ENCODE data around the gene ATAD3A. TPM values are rescaled to one million over a fixed set of nuclear protein-coding genes. Genes with fewer than 3 reads are reported as not detected.

Gene ATAD3A
- total RNA-seq, 2 experiments from 2014 or later, result 61.7 to 65.1 TPM

GRCh38 chr1:1577367-1578011 lies 65.5 kb downstream of the ATAD3A start:
- Mint-ChIP-seq H3K36me3 (ENCODE audit: low read depth) (peaks cover 8% of the 10 kb centered on the region), H3K4me1 (ENCODE audit: low read depth) (peaks cover 13% of the 10 kb centered on the region), H3K4me3 (no peak overlapping the region), H3K9me3 (no peaks in the 10 kb centered on the region), H3K27ac (no peak overlapping the region), H3K27me3 (peaks cover 8% of the 10 kb centered on the region)
- intact Hi-C loops (cut with micrococcal nuclease), result no loop called here
- no peak for DNase-seq
- POLR2A ChIA-PET, result interaction anchor here (1.1 to 1.4 kb wide), 3 partner anchors 16 to 36 kb away, joined by 3 to 6 read pairs (median 4); no protein-coding TSS in a partner anchor
- TF ChIP-seq CTCF (IDR thresholded peaks at IDR 0.05), result no peak
- ATAC-seq, result no peak
- CTCF ChIA-PET, result interaction anchor here (1.0 to 2.0 kb wide), 6 partner anchors 10 to 206 kb away, joined by 3 to 10 read pairs (median 3); partner anchors contain the start of gene MIB2

- H3K4me3 Mint-ChIP-seq, result no peak overlapping the region
- no peak overlapping the region for H3K27ac Mint-ChIP-seq
- H3K27me3 Mint-ChIP-seq, result peaks cover 8% of the 10 kb centered on the region
- peaks cover 4% of the 10 kb centered on the region for H3K36me3 Mint-ChIP-seq (ENCODE audit: low read depth)
- H3K9me3 Mint-ChIP-seq, result no peaks in the 10 kb centered on the region
- no peak for TF ChIP-seq CTCF (IDR thresholded peaks at IDR 0.05)
- ATAC-seq (no peak), DNase-seq (no peak)
- peaks cover 11% of the 10 kb centered on the region for H3K4me1 Mint-ChIP-seq (ENCODE audit: low read depth)
- intact Hi-C loops (cut with micrococcal nuclease), result no loop called here
- ChIA-PET POLR2A (interaction anchor here (1.1 to 1.4 kb wide), 3 partner anchors 17 to 35 kb away, joined by 3 to 6 read pairs (median 4); no protein-coding TSS in a partner anchor), CTCF (interaction anchor here (0.7 to 2.0 kb wide), 6 partner anchors 9 to 207 kb away, joined by 3 to 10 read pairs (median 3); partner anchors contain the start of gene MIB2)
These were observed 66.5 kb downstream of the ATAD3A start for GRCh38 chr1:1578371-1578940.

- intact Hi-C loops (cut with micrococcal nuclease), result no loop called here
- H3K4me3 Mint-ChIP-seq, result no peak overlapping the region
- no peak for ATAC-seq
These were observed 70.8 kb downstream of the ATAD3A start for GRCh38 chr1:1582585-1583346.

GRCh38 chr1:1583347-1584010 lies 71.5 kb downstream of the ATAD3A start:
- H3K27ac Mint-ChIP-seq, result no peak overlapping the region
- no peak for TF ChIP-seq CTCF (IDR thresholded peaks at IDR 0.05)
- H3K27me3 Mint-ChIP-seq, result peaks cover 14% of the 10 kb centered on the region
- intact Hi-C loops (cut with micrococcal nuclease), result no loop called here
- DNase-seq (no peak), ATAC-seq (no peak)
- no peaks in the 10 kb centered on the region for H3K9me3 Mint-ChIP-seq
- ChIA-PET CTCF (no interaction called here), POLR2A (interaction anchor here (0.6 kb wide), 1 partner anchor 245 kb away, joined by 3 read pairs; no protein-coding TSS in a partner anchor)
- no peaks in the 10 kb centered on the region for H3K36me3 Mint-ChIP-seq (ENCODE audit: low read depth)
- peaks cover 4% of the 10 kb centered on the region for H3K4me1 Mint-ChIP-seq (ENCODE audit: low read depth)
- H3K4me3 Mint-ChIP-seq, result no peak overlapping the region

More at GRCh38 chr1:1582585-1583346, 70.8 kb downstream of the ATAD3A start:
- DNase-seq, result no peak
- Mint-ChIP-seq H3K9me3 (no peaks in the 10 kb centered on the region), H3K27me3 (peaks cover 13% of the 10 kb centered on the region), H3K36me3 (ENCODE audit: low read depth) (no peaks in the 10 kb centered on the region), H3K27ac (no peak overlapping the region), H3K4me1 (ENCODE audit: low read depth) (peaks cover 4% of the 10 kb centered on the region)
- ChIA-PET CTCF (no interaction called here), POLR2A (no interaction called here)
- no peak for TF ChIP-seq CTCF (IDR thresholded peaks at IDR 0.05)

Other genes starting within 250 kb of the ATAD3A start
- 10 to 100 TPM; 52.3 to 59.2 TPM for gene UBE2J2, start 238.3 kb upstream of the ATAD3A start, total RNA-seq
- gene SCNN1D, start 231.7 kb upstream of the ATAD3A start, total RNA-seq, result 1 to 10 TPM; 4.9 to 5.6 TPM
- 10 to 100 TPM; 41.1 to 42.5 TPM for gene ACAP3, start 204.2 kb upstream of the ATAD3A start, total RNA-seq
- gene PUSL1, start 203.6 kb upstream of the ATAD3A start, total RNA-seq, result 10 to 100 TPM; 23.9 to 25.4 TPM
- gene INTS11, start 187.5 kb upstream of the ATAD3A start, total RNA-seq, result 100 to 1,000 TPM; 110 to 122 TPM
- gene CPTP, start 187.4 kb upstream of the ATAD3A start, total RNA-seq, result 10 to 100 TPM in 1 of 2 experiments, 1 to 10 TPM in 1; 8.4 to 11.0 TPM
- under 1 TPM; 0.13 to 0.14 TPM for gene TAS1R3, start 180.9 kb upstream of the ATAD3A start, total RNA-seq
- 10 to 100 TPM; 37.2 to 39.2 TPM for gene DVL1, start 162.7 kb upstream of the ATAD3A start, total RNA-seq
- under 1 TPM; 0.92 to 0.98 TPM for gene MXRA8, start 153.6 kb upstream of the ATAD3A start, total RNA-seq
- 100 to 1,000 TPM; 127 TPM for gene AURKAIP1, start 137.0 kb upstream of the ATAD3A start, total RNA-seq
- gene CCNL2, start 112.8 kb upstream of the ATAD3A start, total RNA-seq, result 10 to 100 TPM; 86.3 to 92.4 TPM
- 100 to 1,000 TPM; 127 to 129 TPM for gene MRPL20, start 104.9 kb upstream of the ATAD3A start, total RNA-seq
- gene ANKRD65, start 90.9 kb upstream of the ATAD3A start, total RNA-seq, result not detected
- under 1 TPM; 0.72 to 0.97 TPM for gene VWA1, start 76.5 kb upstream of the ATAD3A start, total RNA-seq
- 1 to 10 TPM in 1 of 2 experiments, under 1 TPM in 1; 0.99 to 1.8 TPM for gene ATAD3C, start 62.5 kb upstream of the ATAD3A start, total RNA-seq
- gene ATAD3B, start 40.4 kb upstream of the ATAD3A start, total RNA-seq, result 10 to 100 TPM; 42.5 to 48.1 TPM
- under 1 TPM; 0.45 to 0.74 TPM for gene TMEM240, start 28.5 kb downstream of the ATAD3A start, total RNA-seq
- 100 to 1,000 TPM; 111 to 113 TPM for gene SSU72, start 62.7 kb downstream of the ATAD3A start, total RNA-seq
- 1 to 10 TPM; 2.8 to 3.6 TPM for gene FNDC10, start 88.0 kb downstream of the ATAD3A start, total RNA-seq
- gene MIB2, start 103.3 kb downstream of the ATAD3A start, total RNA-seq, result 10 to 100 TPM; 40.1 to 41.3 TPM
- gene MMP23B, start 120.0 kb downstream of the ATAD3A start, total RNA-seq, result 1 to 10 TPM; 3.3 to 4.0 TPM
- 10 to 100 TPM; 29.4 to 32.0 TPM for gene CDK11B, start 146.8 kb downstream of the ATAD3A start, total RNA-seq
- gene SLC35E2B, start 180.6 kb downstream of the ATAD3A start, total RNA-seq, result 10 to 100 TPM; 21.9 to 23.8 TPM
- gene CDK11A, start 212.2 kb downstream of the ATAD3A start, total RNA-seq, result 10 to 100 TPM; 64.8 to 70.6 TPM